ENCODE measurements around the gene NAA20.

The NAA20 gene

GRCh38 chr20:20078041-20078440 is 60.9 kb downstream of the NAA20 start:
- no peak for DNase-seq

GRCh38 chr20:20079102-20079784 is 62.1 kb downstream of the NAA20 start:
- DNase-seq: no peak
